Brain microvascular endothelial cell (primary cell): ENCODE data around the gene DPH5.
A peak's percentile ranks its signal among the peaks of the same experiment; 100 is the strongest.

Experiments
- DNase-seq: peaks from one replicate; pipeline ENCODE4 v3.0.0-alpha.2; 2020
- H3K27ac ChIP-seq: fragments of 250-450 bp; sonication (Bioruptor Pico); 2 replicates; pipeline ENCODE4 v1.5.1; 2020; ENCODE audit warnings: mild to moderate bottlenecking, moderate library complexity
- H3K27me3 ChIP-seq: fragments of 250-450 bp; sonication (Bioruptor Pico); replicated peaks from 2 replicates; pipeline ENCODE4 v1.5.1; 2020; ENCODE audit warnings: mild to moderate bottlenecking
- H3K36me3 ChIP-seq: fragments of 250-450 bp; sonication (Bioruptor Pico); replicated peaks from 2 replicates; pipeline ENCODE4 v1.5.1; 2020; ENCODE audit warnings: mild to moderate bottlenecking
- H3K4me3 ChIP-seq: 2 replicates; pipeline ENCODE4 v1.5.1; 2011; ENCODE audit warnings: low read depth, mild to moderate bottlenecking, control low read depth, low read length, moderate library complexity
- CTCF ChIP-seq: IDR thresholded peaks from 2 replicates; pipeline ENCODE4 v1.5.1; 2011; ENCODE audit warnings: low read depth, mild to moderate bottlenecking, moderate library complexity, low read length, control low read depth, inconsistent platforms; ENCODE audit errors: missing control alignments
- in situ Hi-C: cut with HindIII; loops from 2 replicates; pipeline ENCODE4 v1.10.0; 2017; ENCODE audit warnings: low sequenced_read_pairs, low pct_ligation_motif_present

Gene DPH5

DNA sequence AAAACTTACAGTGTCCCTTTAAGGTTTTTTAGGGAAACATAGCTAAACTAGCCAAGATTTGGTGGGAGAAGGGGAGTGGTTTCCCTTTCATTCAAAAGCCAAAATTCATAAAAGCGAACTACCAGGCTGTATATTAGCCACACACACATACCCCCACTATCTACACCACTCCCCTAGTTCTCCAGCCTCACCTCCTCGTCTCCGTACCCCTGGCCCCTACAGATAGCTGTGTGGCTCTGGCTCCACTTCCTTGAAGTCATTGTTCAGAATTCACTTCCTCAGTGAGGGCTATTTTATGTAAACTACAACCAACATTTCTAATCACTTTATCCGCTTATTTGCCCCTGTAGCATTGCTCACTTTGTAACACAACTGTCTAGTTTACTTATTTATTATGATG is 5.3 kb upstream of the DPH5 start:
- no peak for DNase-seq
- in situ Hi-C loops, result no loop called here
- Histone ChIP-seq H3K27ac (no peak overlapping the region), H3K27me3 (no peaks in the 10 kb centered on the region), H3K4me3 (no peak overlapping the region), H3K36me3 (no peaks in the 10 kb centered on the region)
- TF ChIP-seq CTCF, result no peak

DNA sequence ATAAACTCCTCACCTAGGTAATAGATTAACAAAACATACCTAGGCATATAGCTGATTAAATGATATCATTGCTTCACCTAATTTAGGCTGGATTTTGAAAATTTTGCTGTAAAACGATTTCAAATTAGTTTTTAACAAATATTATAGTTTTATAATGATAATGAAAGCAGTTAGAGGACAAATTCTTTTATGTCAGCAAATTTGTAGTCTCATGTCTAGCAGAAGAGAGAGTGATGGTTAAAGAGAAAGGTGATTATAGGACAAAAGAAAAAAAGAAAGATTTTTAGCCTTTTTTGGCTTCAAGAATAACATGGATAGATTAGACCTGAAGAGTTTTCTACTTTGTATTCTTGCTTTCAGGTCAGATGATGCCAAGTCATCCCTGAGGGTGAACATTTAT is 3.6 kb upstream of the DPH5 start:
- H3K4me3 ChIP-seq, result no peak overlapping the region
- in situ Hi-C loops, result no loop called here

DNA sequence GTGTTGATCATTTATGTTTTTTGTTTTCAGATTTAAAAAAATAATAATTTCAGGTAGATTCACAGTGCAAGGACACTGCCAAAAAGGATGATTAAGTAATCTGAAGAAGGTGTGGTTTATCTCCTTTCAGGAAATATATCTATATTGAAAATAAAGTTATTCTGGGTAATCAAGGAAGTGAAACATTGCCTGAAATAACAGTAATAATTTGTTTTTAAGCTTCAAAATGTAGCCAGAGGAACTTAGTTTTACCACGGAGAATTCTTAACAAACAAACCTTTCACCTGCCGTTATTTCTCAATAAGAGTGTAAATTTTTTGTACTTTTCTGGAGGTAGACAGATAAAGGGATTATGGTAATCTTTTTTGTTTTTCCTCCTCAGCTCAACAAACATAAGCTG is 2.9 kb upstream of the DPH5 start:
- H3K27me3 ChIP-seq, result no peaks in the 10 kb centered on the region
- H3K27ac ChIP-seq, result no peak overlapping the region
- in situ Hi-C loops, result no loop called here
- H3K4me3 ChIP-seq, result no peak overlapping the region
- H3K36me3 ChIP-seq, result no peaks in the 10 kb centered on the region
- TF ChIP-seq CTCF, result no peak
- DNase-seq, result no peak

More for the DNA sequence above, 3.6 kb upstream of the DPH5 start:
- no peaks in the 10 kb centered on the region for H3K27me3 ChIP-seq
- no peak overlapping the region for H3K27ac ChIP-seq
- TF ChIP-seq CTCF, result no peak
- no peaks in the 10 kb centered on the region for H3K36me3 ChIP-seq
- DNase-seq, result no peak

GRCh38 chr1:101027194-101027772 is 1.7 kb upstream of the DPH5 start:
- Histone ChIP-seq H3K4me3 (no peak overlapping the region), H3K27ac (no peak overlapping the region), H3K27me3 (no peaks in the 10 kb centered on the region), H3K36me3 (no peaks in the 10 kb centered on the region)
- in situ Hi-C loops, result no loop called here
- no peak for TF ChIP-seq CTCF
- DNase-seq, result no peak

DNA sequence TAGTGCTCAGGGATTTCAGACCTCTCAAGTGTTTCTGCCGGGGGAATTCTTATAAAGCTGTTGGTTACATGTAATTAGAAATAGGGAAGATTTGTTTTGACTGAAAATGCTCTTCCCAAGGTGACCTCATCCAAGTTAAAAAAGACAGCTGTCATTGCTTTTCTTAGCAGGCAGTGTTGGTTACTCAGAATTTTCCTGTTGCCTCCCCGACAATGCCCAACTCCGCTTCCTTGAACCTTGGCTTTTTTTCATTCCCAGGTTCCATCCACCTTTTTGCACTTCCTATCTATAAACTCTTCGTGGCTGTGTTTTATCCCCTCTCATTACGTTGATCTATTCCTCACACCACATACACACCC is 825 bp upstream of the DPH5 start:
- in situ Hi-C loops, result no loop called here
- no peak for TF ChIP-seq CTCF
- Histone ChIP-seq H3K4me3 (peak overlapping the region; percentile 80), H3K36me3 (no peaks in the 10 kb centered on the region), H3K27me3 (no peaks in the 10 kb centered on the region), H3K27ac (peak overlapping the region; percentile 82)
- DNase-seq, result no peak

DNA sequence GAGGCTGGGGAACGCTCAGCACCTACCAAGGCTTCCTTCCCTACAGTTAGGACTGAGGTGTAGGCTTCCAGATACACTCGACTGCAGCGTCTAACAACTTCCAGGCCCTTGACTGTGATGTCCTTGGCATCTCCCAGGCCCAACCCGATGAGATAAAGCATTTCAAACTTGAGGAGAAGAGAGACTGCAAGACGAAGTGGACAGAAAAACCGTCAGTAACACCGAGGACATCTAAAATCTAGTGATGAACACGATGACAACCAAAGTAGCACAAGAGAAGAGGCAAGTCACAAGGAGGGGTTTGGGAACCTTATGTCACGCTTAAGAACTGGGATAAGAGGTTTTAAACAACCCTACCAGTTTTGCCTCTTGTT is 314 bp downstream of the DPH5 start:
- in situ Hi-C loops, result no loop called here
- Histone ChIP-seq H3K27ac (peak overlapping the region; percentile 82), H3K36me3 (no peaks in the 10 kb centered on the region), H3K4me3 (peak overlapping the region; percentile 80), H3K27me3 (no peaks in the 10 kb centered on the region)
- DNase-seq, result no peak
- TF ChIP-seq CTCF, result no peak
